22Rv1 (cell line): ENCODE data around the gene BORCS5.
A peak's percentile ranks its signal among the peaks of the same experiment; 100 is the strongest.

Experiments
- H3K27ac ChIP-seq: fragments of 450-650 bp; 2 replicates; pipeline ENCODE4 v1.5.1; 2017
- ZFX ChIP-seq: fragments of 450-650 bp; IDR thresholded peaks from 2 replicates; pipeline ENCODE4 v1.6.1; 2017; ENCODE audit warnings: antibody characterized with exemption, borderline replicate concordance
- TF ChIP-seq, protein P1 (sequence below): fragments of 450-650 bp; IDR thresholded peaks from 2 replicates; pipeline ENCODE4 v1.5.1; 2017; ENCODE audit warnings: mild to moderate bottlenecking

The BORCS5 gene

DNA sequence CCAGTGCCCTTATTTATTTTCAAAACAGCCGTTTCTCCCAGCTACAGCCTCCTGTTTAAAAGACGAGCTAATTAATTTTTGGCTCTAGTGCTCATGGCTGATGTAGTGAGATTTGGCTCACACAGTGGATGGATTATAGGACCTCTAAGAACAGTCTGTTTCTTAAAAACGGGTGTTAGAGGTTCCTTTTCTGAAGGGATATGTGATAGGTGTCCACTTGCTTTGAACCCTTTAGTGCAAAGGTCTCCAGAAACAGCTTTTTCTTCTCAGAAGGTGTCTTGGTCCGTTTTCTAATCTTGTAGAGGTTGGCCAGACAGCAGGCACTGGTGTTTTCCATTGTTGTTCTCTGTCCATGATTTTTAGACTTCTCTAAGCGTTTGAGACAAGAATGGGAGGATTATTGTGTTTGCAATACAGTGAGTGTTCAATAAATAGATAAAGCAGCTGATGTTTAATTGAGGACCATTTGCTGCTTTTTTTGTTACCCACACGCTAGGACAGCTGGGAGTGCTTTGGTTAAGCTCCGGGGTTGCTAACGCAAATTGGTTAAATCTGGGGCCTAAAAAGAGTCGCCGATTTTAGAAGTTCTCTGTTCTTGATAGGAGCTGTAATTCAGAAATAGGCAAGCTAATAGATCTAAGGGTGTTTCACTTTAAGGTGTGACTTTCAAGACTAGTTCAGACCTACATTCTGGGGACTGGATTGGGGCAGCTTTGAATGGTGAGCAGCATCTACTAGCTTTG is 1.0 kb downstream of the BORCS5 start:
- no peak for TF ChIP-seq ZFX
- TF ChIP-seq, protein P1, sequence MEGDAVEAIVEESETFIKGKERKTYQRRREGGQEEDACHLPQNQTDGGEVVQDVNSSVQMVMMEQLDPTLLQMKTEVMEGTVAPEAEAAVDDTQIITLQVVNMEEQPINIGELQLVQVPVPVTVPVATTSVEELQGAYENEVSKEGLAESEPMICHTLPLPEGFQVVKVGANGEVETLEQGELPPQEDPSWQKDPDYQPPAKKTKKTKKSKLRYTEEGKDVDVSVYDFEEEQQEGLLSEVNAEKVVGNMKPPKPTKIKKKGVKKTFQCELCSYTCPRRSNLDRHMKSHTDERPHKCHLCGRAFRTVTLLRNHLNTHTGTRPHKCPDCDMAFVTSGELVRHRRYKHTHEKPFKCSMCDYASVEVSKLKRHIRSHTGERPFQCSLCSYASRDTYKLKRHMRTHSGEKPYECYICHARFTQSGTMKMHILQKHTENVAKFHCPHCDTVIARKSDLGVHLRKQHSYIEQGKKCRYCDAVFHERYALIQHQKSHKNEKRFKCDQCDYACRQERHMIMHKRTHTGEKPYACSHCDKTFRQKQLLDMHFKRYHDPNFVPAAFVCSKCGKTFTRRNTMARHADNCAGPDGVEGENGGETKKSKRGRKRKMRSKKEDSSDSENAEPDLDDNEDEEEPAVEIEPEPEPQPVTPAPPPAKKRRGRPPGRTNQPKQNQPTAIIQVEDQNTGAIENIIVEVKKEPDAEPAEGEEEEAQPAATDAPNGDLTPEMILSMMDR = no peak

DNA sequence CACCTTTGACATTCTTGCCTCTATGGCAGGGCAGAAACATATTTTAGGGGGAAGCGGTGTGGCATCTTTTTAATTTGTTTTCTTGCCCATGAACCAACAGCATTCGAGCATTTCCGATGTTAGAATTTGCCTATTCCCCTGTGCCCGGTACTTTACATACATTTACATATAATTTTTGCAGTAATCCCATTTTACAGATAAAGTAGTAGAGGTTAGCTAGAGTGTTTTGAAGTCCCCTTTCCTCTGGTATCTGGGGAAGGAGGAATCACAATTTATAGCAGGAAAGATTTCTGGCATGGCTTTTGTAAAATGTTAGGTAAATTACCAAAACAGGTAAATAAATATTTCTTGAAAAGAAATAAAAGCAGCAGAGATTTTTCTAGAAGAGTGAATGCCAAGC is 1.6 kb downstream of the BORCS5 start:
- TF ChIP-seq, protein P1 = no peak
- no peak for TF ChIP-seq ZFX
- H3K27ac ChIP-seq = peak overlapping the region; percentile 92

More for the DNA sequence above, 1.0 kb downstream of the BORCS5 start:
- H3K27ac ChIP-seq = peak overlapping the region; percentile 92

DNA sequence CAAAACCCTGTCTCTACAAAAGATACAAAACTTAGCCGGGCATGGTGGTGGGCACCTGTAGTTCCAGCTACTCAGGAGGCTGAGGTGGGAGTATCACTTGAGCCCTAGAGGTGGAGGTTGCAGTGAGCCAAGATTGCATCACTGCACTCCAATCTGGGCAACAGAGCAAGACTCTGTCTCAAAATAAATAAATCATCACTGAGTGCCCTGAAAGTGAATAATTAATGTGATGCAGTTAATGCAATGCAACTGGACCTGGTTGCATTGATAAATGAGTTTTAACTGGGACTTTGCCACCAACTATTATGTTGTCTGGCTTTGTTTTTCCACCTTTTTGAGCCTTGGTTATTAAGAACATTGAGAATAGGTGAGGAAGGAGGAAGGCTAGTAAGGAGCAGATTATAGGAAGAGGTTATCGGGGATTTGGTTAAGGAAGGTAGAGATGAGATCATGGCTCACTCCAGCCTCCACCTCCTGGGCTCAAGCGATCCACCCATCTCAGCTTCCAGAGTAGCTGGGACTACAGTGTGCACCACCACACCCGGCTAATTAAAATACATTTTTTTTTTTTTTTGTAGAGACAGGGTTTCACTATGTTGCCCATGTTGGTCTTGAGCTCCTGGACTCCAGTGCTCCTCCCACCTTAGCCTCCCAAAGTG is 8.0 kb downstream of the BORCS5 start:
- TF ChIP-seq, protein P1 = no peak
- TF ChIP-seq ZFX = no peak
- no peak overlapping the region for H3K27ac ChIP-seq

DNA sequence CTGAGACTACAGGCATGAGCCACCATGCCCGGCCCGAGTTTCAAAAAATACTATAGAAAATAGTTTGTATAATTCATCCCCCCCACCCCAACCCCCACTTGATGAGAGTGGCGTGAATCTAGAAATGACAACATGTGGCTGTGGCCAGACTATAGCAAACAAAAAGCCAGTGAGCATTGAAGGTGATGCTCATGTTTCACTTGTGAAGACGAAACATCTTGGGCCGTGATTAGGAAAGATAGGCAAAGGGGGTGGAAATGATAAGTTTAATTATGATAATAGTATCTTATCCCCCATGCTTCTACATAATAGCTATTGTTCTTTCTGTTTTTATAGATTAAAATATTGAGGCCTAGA is 8.5 kb downstream of the BORCS5 start:
- TF ChIP-seq, protein P1 = no peak
- TF ChIP-seq ZFX = no peak

DNA sequence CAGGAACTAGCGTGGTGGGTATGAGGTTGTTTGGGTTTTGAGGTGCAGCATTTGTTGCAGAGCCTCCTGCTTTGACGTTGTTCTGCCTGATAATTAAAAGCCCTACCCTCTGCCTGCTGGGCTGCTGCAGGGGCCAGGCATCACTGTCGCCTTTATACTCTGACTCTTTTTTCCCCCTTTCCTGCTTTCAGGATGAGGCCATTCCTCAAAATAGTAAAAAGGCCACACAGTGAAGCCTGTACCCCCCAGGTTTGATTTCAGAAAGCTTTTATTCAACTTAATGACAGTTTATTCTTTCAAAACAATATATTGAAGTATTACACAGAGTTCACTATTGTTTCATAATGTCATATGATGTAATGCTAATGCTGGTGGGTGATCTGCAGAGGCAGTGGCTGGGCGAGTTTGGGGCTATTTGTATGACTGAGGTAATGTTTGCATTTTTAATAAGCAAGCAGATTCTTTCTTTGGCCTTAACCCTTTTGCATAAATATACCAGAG is 9.1 kb downstream of the BORCS5 start:
- H3K27ac ChIP-seq = no peak overlapping the region
- no peak for TF ChIP-seq ZFX

More for the DNA sequence above, 8.5 kb downstream of the BORCS5 start:
- no peak overlapping the region for H3K27ac ChIP-seq

DNA sequence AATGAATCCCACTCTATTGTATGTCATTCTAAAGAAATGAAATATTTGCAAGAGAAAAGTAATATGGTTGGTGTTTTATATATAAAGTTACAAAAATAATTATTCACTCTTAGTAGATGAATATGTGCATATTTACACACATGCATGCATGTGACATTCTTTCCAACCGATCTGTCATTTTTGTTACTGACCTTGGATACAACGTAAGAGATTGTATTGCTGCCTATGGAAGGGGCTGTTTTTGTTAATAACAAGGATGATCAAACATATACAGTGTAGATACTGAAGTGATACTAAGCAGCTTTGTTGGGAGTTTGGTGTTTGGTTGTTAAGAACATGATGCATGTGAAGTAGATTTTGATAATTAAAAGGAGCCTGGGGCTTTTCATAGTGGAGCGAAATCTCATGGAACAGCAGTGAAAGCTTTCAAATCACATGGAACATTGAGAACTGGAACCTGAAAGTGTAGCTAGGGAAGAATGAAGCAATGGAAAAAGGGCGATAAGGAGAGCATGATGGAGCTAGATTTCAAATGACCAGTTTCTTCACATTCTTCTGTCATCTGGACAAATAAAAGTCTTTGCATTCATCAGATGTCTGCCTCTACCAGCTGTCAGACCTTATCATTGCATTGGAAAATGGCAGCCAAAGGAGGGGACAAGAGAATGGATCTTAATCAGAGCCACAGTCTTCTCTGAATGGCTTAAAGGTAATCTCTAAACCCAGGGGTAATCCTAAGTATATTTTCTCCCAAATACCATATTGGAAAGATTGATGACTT is 10.0 kb downstream of the BORCS5 start:
- TF ChIP-seq ZFX = no peak
- TF ChIP-seq, protein P1 = no peak
- no peak overlapping the region for H3K27ac ChIP-seq

DNA sequence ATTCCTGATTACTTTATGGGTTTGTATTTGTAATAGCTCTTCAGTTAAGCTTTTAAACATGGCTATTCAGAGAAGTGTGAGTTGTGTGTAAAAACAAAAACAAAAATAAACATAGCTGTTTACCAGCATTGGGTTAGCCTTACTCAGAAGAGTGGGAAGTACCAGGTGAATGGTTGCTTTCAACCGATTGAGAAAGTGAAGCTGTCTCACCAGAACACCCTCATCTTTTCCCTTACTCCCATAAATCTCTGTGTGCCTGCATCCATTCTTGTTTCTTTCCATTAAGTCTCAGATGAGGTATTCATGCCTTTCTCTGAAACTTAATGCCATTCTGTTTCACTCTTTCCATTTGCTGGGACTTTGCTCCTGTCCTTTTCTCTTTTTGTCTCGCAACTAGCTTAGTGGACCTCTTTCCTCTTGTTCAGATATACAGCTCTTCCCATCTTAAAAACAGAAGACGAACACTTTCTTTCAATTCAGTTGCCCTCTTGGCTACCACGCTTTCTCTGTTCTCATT is 10.7 kb downstream of the BORCS5 start:
- TF ChIP-seq ZFX = no peak
- TF ChIP-seq, protein P1 = no peak
- H3K27ac ChIP-seq = no peak overlapping the region
